Skeletal muscle tissue (tissue), 4 donors: ENCODE data around the gene SEC24C. TPM values are rescaled to one million over a fixed set of nuclear protein-coding genes. Genes with fewer than 3 reads are reported as not detected.
"Not testable (repeated sequence)": the region's sequence is repeated elsewhere in the genome, so short reads cannot be mapped to it uniquely, and the experiment has no call there.

Source experiments
- H3K27ac ChIP-seq: one replicate; pipeline ENCODE4 v1.7.0; 2013; ENCODE audit warnings: mild to moderate bottlenecking, low read depth, low read length, inconsistent platforms
- H3K27me3 ChIP-seq, 3 donors: one replicate each; pipeline ENCODE4 v1.7.0; 2013; ENCODE audit warnings: low read length in 3 of 3; ENCODE audit not compliant: control insufficient read depth in 3 of 3, insufficient read depth in 3 of 3
- H3K36me3 ChIP-seq, 3 donors: one replicate each; pipeline ENCODE4 v1.7.0; 2013; ENCODE audit warnings: low read length in 3 of 3; ENCODE audit not compliant: control insufficient read depth in 3 of 3, insufficient read depth in 3 of 3
- H3K4me1 ChIP-seq, 3 donors: one replicate each; pipeline ENCODE4 v1.7.0; 2013; ENCODE audit warnings: low read length in 3 of 3, mild to moderate bottlenecking in 3 of 3; ENCODE audit not compliant: control insufficient read depth in 3 of 3, insufficient read depth in 3 of 3
- H3K4me3 ChIP-seq, 3 donors: one replicate each; pipeline ENCODE4 v1.7.0; 2013; ENCODE audit warnings: low read length in 3 of 3
- H3K9ac ChIP-seq, 3 donors: one replicate each; pipeline ENCODE4 v1.7.0; 2013; ENCODE audit warnings: low read length in 3 of 3, mild to moderate bottlenecking in 3 of 3, moderate library complexity in 2 of 3, low read depth in 1 of 3
- H3K9me3 ChIP-seq, 3 donors: one replicate each; pipeline ENCODE4 v1.7.0; 2013; ENCODE audit warnings: low read length in 3 of 3; ENCODE audit not compliant: control insufficient read depth in 3 of 3
- total RNA-seq: library from RNA; depleted of rRNA; stranded (reverse); fragments of >200 nt; gene quantifications from one replicate; pipeline ENCODE4 v1.2.3, GENCODE V29; 2014
- donor health status: Osteomylitis.

Gene SEC24C
- total RNA-seq, 1 donor from 2014 or later = 41.8 TPM

GRCh38 chr10:73781548-73781878 lies 37.3 kb downstream of the SEC24C start:
- H3K27ac ChIP-seq = peak overlapping the region; percentile 92
- peak overlapping the region; percentile 78 to 99 (median 96) for H3K4me3 ChIP-seq
- peak overlapping the region; percentile 93 to 99 (median 97) for H3K9ac ChIP-seq
- H3K9me3 ChIP-seq = no peaks in the 10 kb centered on the region
- peaks cover 26 to 45% (median 35%) of the 10 kb centered on the region in 3 donors for H3K4me1 ChIP-seq
- peaks cover 2 to 9% (median 8%) of the 10 kb centered on the region in 3 donors for H3K36me3 ChIP-seq
- no peaks in the 10 kb centered on the region for H3K27me3 ChIP-seq

- Histone ChIP-seq H3K27me3 (no peaks in the 10 kb centered on the region), H3K9ac (peak within 1 kb of the TSS; percentile 93 to 99 (median 97)), H3K9me3 (no peaks in the 10 kb centered on the region), H3K27ac (peak within 1 kb of the TSS; percentile 92), H3K4me3 (peak within 1 kb of the TSS; percentile 78 to 99 (median 96)), H3K36me3 (peaks cover 2 to 8% (median 7%) of the 10 kb centered on the region in 3 donors), H3K4me1 (peaks cover 31 to 49% (median 39%) of the 10 kb centered on the region in 3 donors)
Measured at GRCh38 chr10:73781879-73782748, 37.9 kb downstream of the SEC24C start, which contains the start of gene CHCHD1. Gene CHCHD1 (plus strand): TSS chr10:73782048. CDS start chr10:73782076, 28 bp downstream.

- H3K27me3 ChIP-seq = no peaks in the 10 kb centered on the region
- peaks cover 2 to 8% (median 7%) of the 10 kb centered on the region in 3 donors for H3K36me3 ChIP-seq
- H3K9ac ChIP-seq = peak overlapping the region; percentile 93 to 99 (median 97)
- no peaks in the 10 kb centered on the region for H3K9me3 ChIP-seq
- H3K4me1 ChIP-seq = peaks cover 34 to 54% (median 45%) of the 10 kb centered on the region in 3 donors
- peak overlapping the region; percentile 78 to 99 (median 96) for H3K4me3 ChIP-seq
- H3K27ac ChIP-seq = peak overlapping the region; percentile 92
Measured at GRCh38 chr10:73782749-73783085, 38.5 kb downstream of the SEC24C start.

GRCh38 chr10:73785211-73785720 lies 41.1 kb downstream of the SEC24C start, which contains the start of gene ZSWIM8:
Gene ZSWIM8 (plus strand): TSS chr10:73785606. CDS start chr10:73785879, 273 bp downstream.
- Histone ChIP-seq H3K4me1 (peaks cover 39 to 67% (median 51%) of the 10 kb centered on the region in 3 donors), H3K27me3 (no peaks in the 10 kb centered on the region), H3K27ac (peak within 1 kb of the TSS; percentile 91), H3K36me3 (peaks cover 14 to 18% (median 16%) of the 10 kb centered on the region in 3 donors), H3K9ac (peak within 1 kb of the TSS; percentile 94 to 97 (median 96)), H3K4me3 (peak within 1 kb of the TSS; percentile 91 to 94 (median 93)), H3K9me3 (no peaks in the 10 kb centered on the region)

- Histone ChIP-seq H3K4me1 (peaks cover 34 to 60% (median 44%) of the 10 kb centered on the region in 3 donors), H3K27ac (peak overlapping the region; percentile 91), H3K27me3 (no peaks in the 10 kb centered on the region), H3K9me3 (no peaks in the 10 kb centered on the region), H3K4me3 (peak overlapping the region; percentile 91 to 94 (median 93)), H3K36me3 (peaks cover 19 to 23% (median 20%) of the 10 kb centered on the region in 3 donors), H3K9ac (peak overlapping the region; percentile 94 to 97 (median 96))
Measured at GRCh38 chr10:73785721-73786511, 41.7 kb downstream of the SEC24C start.

GRCh38 chr10:73786512-73786885 lies 42.3 kb downstream of the SEC24C start:
- peaks cover 25 to 29% (median 26%) of the 10 kb centered on the region in 3 donors for H3K36me3 ChIP-seq
- H3K27me3 ChIP-seq = no peaks in the 10 kb centered on the region
- H3K4me1 ChIP-seq = peaks cover 30 to 55% (median 39%) of the 10 kb centered on the region in 3 donors
- H3K4me3 ChIP-seq = peak overlapping the region; percentile 91 to 94 (median 93)
- peak overlapping the region; percentile 94 to 97 (median 96) for H3K9ac ChIP-seq
- H3K27ac ChIP-seq = peak overlapping the region; percentile 91
- H3K9me3 ChIP-seq = no peaks in the 10 kb centered on the region

- not testable (repeated sequence) for H3K4me3 ChIP-seq, H3K9me3 ChIP-seq, H3K27me3 ChIP-seq
- peaks cover 31 to 36% (median 33%) of the 10 kb centered on the region in 3 donors for H3K36me3 ChIP-seq
- peaks cover 30 to 51% (median 39%) of the 10 kb centered on the region in 3 donors for H3K4me1 ChIP-seq
- peak overlapping the region in 2 of 3 donors; percentile 29 to 97 for H3K9ac ChIP-seq
- H3K27ac ChIP-seq = peak overlapping the region; percentile 91
Measured at GRCh38 chr10:73787031-73787800, 43.0 kb downstream of the SEC24C start.

- H3K4me1 ChIP-seq = peaks cover 25 to 39% (median 27%) of the 10 kb centered on the region in 3 donors
- H3K4me3 ChIP-seq = no peak overlapping the region
- H3K9ac ChIP-seq = peak overlapping the region in 1 of 3 donors; percentile 50
- H3K36me3 ChIP-seq = peaks cover 48 to 50% (median 50%) of the 10 kb centered on the region in 3 donors
- H3K9me3 ChIP-seq = no peaks in the 10 kb centered on the region
- no peaks in the 10 kb centered on the region for H3K27me3 ChIP-seq
- H3K27ac ChIP-seq = no peak overlapping the region
Measured at GRCh38 chr10:73788864-73789658, 44.9 kb downstream of the SEC24C start.
